ENCODE measurements around the gene NUCB2. TPM values are rescaled to one million over a fixed set of nuclear protein-coding genes. Genes with fewer than 3 reads are reported as not detected.

Gene NUCB2
- total and polyA plus RNA-seq, 2 of the 8 experiments (the other 6 are each of a cell fraction or from before 2014, with no cell fraction given), result 9.0 to 34.2 TPM

- no peak for TF ChIP-seq SP4 (IDR thresholded peaks at IDR 0.05; ENCODE audit: low read length)
- no peak for TF ChIP-seq SIN3A (conservative IDR thresholded peaks at IDR 0.05 in 1 of 2, IDR thresholded peaks at IDR 0.05 in 1 of 2; ENCODE audit: low read depth in 1 of 2, low read length in 2 of 2)
These were observed 37.7 kb downstream of the NUCB2 start (continued) for GRCh38 chr11:17314232-17314547.

Measured in H1 (cell line).